Left lung (tissue), 10 donors: Measurements from ENCODE around the gene SEH1L. TPM values are rescaled to one million over a fixed set of nuclear protein-coding genes. Genes with fewer than 3 reads are reported as not detected.
A peak's percentile ranks its signal among the peaks of the same experiment; 100 is the strongest.

ENCODE experiments used
- ATAC-seq: fragments of 200-7000 bp; cut with Tn5 transposase; one replicate; pipeline ENCODE4 v1.9.1; 2020; ENCODE audit warnings: moderate library complexity
- DNase-seq, 4 donors: peaks; one replicate each; pipeline ENCODE4 v3.0.0-alpha.2; 2013 to 2020
- H3K27ac ChIP-seq, 2 donors: fragments of 200-600 bp; sonication (generic) in 1 of 2; one replicate each; pipeline versions ENCODE4 v1.5.0 to v1.8.0; 2020 to 2021
- H3K27me3 ChIP-seq, 2 donors: fragments of 200-600 bp; sonication (generic) in 1 of 2; one replicate each; pipeline versions ENCODE4 v1.5.0 to v1.8.0; 2020 to 2021
- H3K36me3 ChIP-seq, 2 donors: fragments of 200-600 bp; sonication (generic) in 1 of 2; one replicate each; pipeline versions ENCODE4 v1.5.0 to v1.8.0; 2020 to 2021
- H3K4me1 ChIP-seq, 2 donors: fragments of 200-600 bp; one replicate each; pipeline ENCODE4 v1.8.0; 2021
- H3K4me3 ChIP-seq, 2 donors: fragments of 200-600 bp; sonication (generic) in 1 of 2; one replicate each; pipeline versions ENCODE4 v1.5.0 to v1.8.0; 2020 to 2021; ENCODE audit warnings: mild to moderate bottlenecking in 1 of 2
- H3K9me3 ChIP-seq, 2 donors: fragments of 200-600 bp; sonication (generic) in 1 of 2; one replicate each; pipeline versions ENCODE4 v1.5.0 to v1.8.0; 2020 to 2021
- CTCF ChIP-seq, 2 donors: fragments of 200-600 bp; sonication (generic) in 1 of 2; IDR thresholded peaks; one replicate each; pipeline versions ENCODE4 v1.5.0 to v1.8.0; 2021; ENCODE audit warnings: antibody characterized with exemption in 2 of 2
- intact Hi-C, 2 donors: fragments of 100-400 bp; cut with DNase I; formaldehyde crosslinking; loops; one replicate each; pipeline versions ENCODE4 v1.11.2 to v1.14.2; 2022
- polyA plus RNA-seq, 6 donors: library from polyadenylated mRNA; unstranded; fragments of 120-200 nt; gene quantifications; one replicate each; pipeline ENCODE4 v1.2.1, GENCODE V29; 2013; ENCODE audit not compliant: insufficient read length in 6 of 6
- total RNA-seq, 2 donors: library from RNA; stranded (reverse); fragmentation: NEBNext Ultra II Directional; extraction: Animal tissue kit (Norgen Biotek cat#: 25700); gene quantifications; one replicate each; pipeline ENCODE4 v1.2.1, GENCODE V29; 2021
- donor health status: DM: no; HTN: yes; CAD: no.
- donor health status: DM: no; HTN: no; CAD: no.

SEH1L gene
- total and polyA plus RNA-seq, 8 donors: 28.3 to 49.9 (median 34.1) TPM

- no peak for ATAC-seq
- H3K27ac ChIP-seq: no peak overlapping the region
Observed at GRCh38 chr18:12906773-12907172, 41.0 kb upstream of the SEH1L start.

GRCh38 chr18:12907258-12907925 is 40.4 kb upstream of the SEH1L start:
- no peak for ATAC-seq
- no peaks in the 10 kb centered on the region for H3K36me3 ChIP-seq
- peaks cover 0 to 29% of the 10 kb centered on the region in 2 donors for H3K27me3 ChIP-seq
- no peak overlapping the region for H3K4me3 ChIP-seq
- H3K27ac ChIP-seq: peak overlapping the region in 1 of 2 donors; percentile 8
- H3K9me3 ChIP-seq: no peaks in the 10 kb centered on the region
- intact Hi-C loops: no loop called here
- peaks cover 0 to 23% of the 10 kb centered on the region in 2 donors for H3K4me1 ChIP-seq
- no peak for TF ChIP-seq CTCF (IDR thresholded peaks at IDR 0.05)
- DNase-seq: no peak

More at GRCh38 chr18:12906773-12907172, 41.0 kb upstream of the SEH1L start:
- H3K36me3 ChIP-seq: no peaks in the 10 kb centered on the region
- H3K4me1 ChIP-seq: peaks cover 0 to 22% of the 10 kb centered on the region in 2 donors
- peaks cover 0 to 23% of the 10 kb centered on the region in 2 donors for H3K27me3 ChIP-seq
- DNase-seq: no peak
- no peak for TF ChIP-seq CTCF (IDR thresholded peaks at IDR 0.05)
- no peaks in the 10 kb centered on the region for H3K9me3 ChIP-seq
- intact Hi-C loops: no loop called here
- H3K4me3 ChIP-seq: no peak overlapping the region

GRCh38 chr18:12908706-12909105 is 39.1 kb upstream of the SEH1L start:
- DNase-seq: no peak

GRCh38 chr18:12911025-12911928 is 36.5 kb upstream of the SEH1L start:
- peak overlapping the region; percentile 17 to 36 for H3K4me3 ChIP-seq
- intact Hi-C loops: no loop called here

More at GRCh38 chr18:12908706-12909105, 39.1 kb upstream of the SEH1L start:
- H3K36me3 ChIP-seq: no peaks in the 10 kb centered on the region
- H3K27ac ChIP-seq: no peak overlapping the region
- peaks cover 0 to 20% of the 10 kb centered on the region in 2 donors for H3K4me1 ChIP-seq
- intact Hi-C loops: no loop called here
- peaks cover 0 to 31% of the 10 kb centered on the region in 2 donors for H3K27me3 ChIP-seq
- ATAC-seq: no peak
- H3K4me3 ChIP-seq: no peak overlapping the region
- TF ChIP-seq CTCF (IDR thresholded peaks at IDR 0.05): no peak
- H3K9me3 ChIP-seq: no peaks in the 10 kb centered on the region

More at GRCh38 chr18:12911025-12911928, 36.5 kb upstream of the SEH1L start:
- peaks cover 0 to 31% of the 10 kb centered on the region in 2 donors for H3K27me3 ChIP-seq
- peaks cover 0 to 12% of the 10 kb centered on the region in 2 donors for H3K4me1 ChIP-seq
- no peaks in the 10 kb centered on the region for H3K9me3 ChIP-seq
- DNase-seq: peak in 3 of 4 donors; percentile 25 to 90 (median 37)
- TF ChIP-seq CTCF (IDR thresholded peaks at IDR 0.05): no peak
- no peaks in the 10 kb centered on the region for H3K36me3 ChIP-seq
- no peak overlapping the region for H3K27ac ChIP-seq
- ATAC-seq: peak; percentile 86
